ENCODE results near the gene CDK5RAP1.

- TF ChIP-seq CTCF (IDR thresholded peaks at IDR 0.05) (no peak), EZH2phosphoT487 (IDR thresholded peaks at IDR 0.05) (no peak), EZH2 (IDR thresholded peaks at IDR 0.05) (no peak)
These were observed 48.3 kb downstream of the CDK5RAP1 start for GRCh38 chr20:33353013-33353402.
